ENCODE measurements around the gene SLC29A1. TPM values are rescaled to one million over a fixed set of nuclear protein-coding genes. Genes with fewer than 3 reads are reported as not detected.

The SLC29A1 gene
- total and polyA plus RNA-seq, 9 of the 15 experiments (the other 6 are each of a cell fraction or from before 2014, with no cell fraction given): 18.9 to 170 (median 57.7) TPM

DNA sequence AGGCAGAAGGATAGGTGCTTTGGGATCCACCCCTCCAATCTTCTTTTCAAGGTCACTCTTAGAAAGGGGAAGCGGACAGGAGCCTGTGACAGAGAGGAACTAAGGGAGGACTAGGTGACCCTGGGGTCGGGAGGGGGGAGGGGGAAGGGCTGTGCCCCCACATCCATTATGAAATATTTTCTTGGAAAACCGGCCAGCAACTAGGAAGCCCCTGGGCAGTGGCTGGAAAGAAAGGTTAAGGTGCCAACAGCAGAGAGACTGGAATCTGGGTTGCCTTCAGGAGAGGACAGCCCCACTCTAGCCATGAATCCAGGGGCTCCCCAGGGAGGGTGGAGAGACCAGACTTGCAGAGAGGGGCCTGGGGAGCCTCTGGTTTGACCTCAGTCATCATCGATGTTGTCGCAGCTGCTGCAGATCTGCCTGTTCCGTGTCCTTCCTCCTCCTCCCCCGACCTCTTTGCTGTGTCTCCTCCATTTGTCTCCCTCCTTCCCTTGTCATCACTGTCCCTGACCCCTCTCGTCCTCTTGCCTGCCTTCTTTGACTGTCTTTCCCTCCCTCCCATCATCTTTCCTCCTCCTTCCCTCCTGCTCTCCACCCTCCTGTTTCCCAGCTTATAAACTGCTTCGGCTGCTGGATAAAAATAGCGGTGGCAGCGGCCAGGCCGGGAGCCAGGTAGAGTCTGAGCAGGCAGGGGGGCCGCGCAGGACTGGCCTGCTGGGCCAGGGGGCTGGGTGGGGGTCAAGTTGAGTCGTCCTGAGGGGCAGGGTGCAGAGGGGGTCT, 3.2 kb downstream of the SLC29A1 start (continued):
- TF ChIP-seq SMARCA5 (IDR thresholded peaks at IDR 0.05): no peak
- TF ChIP-seq TEAD1 (CRISPR knock-in tag; IDR thresholded peaks at IDR 0.05): no peak
- no peak for TF ChIP-seq L3MBTL2 (IDR thresholded peaks at IDR 0.05)
- 0 out of 4 replicates have a peak, but pooled peaks of 1 of the 2 experiments have one; percentile 8 for TF ChIP-seq ETV6 (IDR thresholded peaks at IDR 0.05; ENCODE audit: borderline replicate concordance in 1 of 2, low read depth in 2 of 2, low read length in 1 of 2)
- TF ChIP-seq ETV6 (CRISPR knock-in tag; IDR thresholded peaks at IDR 0.05; ENCODE audit: borderline replicate concordance): no peak
- TF ChIP-seq PYGO2 (tag; IDR thresholded peaks at IDR 0.05): no peak
- no peak for TF ChIP-seq LARP7 (IDR thresholded peaks at IDR 0.05)
- TF ChIP-seq, protein P1, sequence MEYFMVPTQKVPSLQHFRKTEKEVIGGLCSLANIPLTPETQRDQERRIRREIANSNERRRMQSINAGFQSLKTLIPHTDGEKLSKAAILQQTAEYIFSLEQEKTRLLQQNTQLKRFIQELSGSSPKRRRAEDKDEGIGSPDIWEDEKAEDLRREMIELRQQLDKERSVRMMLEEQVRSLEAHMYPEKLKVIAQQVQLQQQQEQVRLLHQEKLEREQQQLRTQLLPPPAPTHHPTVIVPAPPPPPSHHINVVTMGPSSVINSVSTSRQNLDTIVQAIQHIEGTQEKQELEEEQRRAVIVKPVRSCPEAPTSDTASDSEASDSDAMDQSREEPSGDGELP (CRISPR knock-in tag; IDR thresholded peaks at IDR 0.05; ENCODE audit: borderline replicate concordance): no peak
- no peak for TF ChIP-seq MCM2 (IDR thresholded peaks at IDR 0.05; ENCODE audit: low read depth)
- TF ChIP-seq ARHGAP35 (IDR thresholded peaks at IDR 0.05; ENCODE audit: partially characterized antibody): peak; percentile 69
- no peak for TF ChIP-seq MTA3 (IDR thresholded peaks at IDR 0.05; ENCODE audit: borderline replicate concordance)
- no peak for TF ChIP-seq CC2D1A (IDR thresholded peaks at IDR 0.05)
- peak; percentile 40 for TF ChIP-seq NCOA4 (IDR thresholded peaks at IDR 0.05; ENCODE audit: partially characterized antibody)
- TF ChIP-seq ADNP (tag; IDR thresholded peaks at IDR 0.05): no peak
- TF ChIP-seq, protein P2, sequence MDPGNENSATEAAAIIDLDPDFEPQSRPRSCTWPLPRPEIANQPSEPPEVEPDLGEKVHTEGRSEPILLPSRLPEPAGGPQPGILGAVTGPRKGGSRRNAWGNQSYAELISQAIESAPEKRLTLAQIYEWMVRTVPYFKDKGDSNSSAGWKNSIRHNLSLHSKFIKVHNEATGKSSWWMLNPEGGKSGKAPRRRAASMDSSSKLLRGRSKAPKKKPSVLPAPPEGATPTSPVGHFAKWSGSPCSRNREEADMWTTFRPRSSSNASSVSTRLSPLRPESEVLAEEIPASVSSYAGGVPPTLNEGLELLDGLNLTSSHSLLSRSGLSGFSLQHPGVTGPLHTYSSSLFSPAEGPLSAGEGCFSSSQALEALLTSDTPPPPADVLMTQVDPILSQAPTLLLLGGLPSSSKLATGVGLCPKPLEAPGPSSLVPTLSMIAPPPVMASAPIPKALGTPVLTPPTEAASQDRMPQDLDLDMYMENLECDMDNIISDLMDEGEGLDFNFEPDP (CRISPR knock-in tag; IDR thresholded peaks at IDR 0.05): no peak
- TF ChIP-seq, protein P3, sequence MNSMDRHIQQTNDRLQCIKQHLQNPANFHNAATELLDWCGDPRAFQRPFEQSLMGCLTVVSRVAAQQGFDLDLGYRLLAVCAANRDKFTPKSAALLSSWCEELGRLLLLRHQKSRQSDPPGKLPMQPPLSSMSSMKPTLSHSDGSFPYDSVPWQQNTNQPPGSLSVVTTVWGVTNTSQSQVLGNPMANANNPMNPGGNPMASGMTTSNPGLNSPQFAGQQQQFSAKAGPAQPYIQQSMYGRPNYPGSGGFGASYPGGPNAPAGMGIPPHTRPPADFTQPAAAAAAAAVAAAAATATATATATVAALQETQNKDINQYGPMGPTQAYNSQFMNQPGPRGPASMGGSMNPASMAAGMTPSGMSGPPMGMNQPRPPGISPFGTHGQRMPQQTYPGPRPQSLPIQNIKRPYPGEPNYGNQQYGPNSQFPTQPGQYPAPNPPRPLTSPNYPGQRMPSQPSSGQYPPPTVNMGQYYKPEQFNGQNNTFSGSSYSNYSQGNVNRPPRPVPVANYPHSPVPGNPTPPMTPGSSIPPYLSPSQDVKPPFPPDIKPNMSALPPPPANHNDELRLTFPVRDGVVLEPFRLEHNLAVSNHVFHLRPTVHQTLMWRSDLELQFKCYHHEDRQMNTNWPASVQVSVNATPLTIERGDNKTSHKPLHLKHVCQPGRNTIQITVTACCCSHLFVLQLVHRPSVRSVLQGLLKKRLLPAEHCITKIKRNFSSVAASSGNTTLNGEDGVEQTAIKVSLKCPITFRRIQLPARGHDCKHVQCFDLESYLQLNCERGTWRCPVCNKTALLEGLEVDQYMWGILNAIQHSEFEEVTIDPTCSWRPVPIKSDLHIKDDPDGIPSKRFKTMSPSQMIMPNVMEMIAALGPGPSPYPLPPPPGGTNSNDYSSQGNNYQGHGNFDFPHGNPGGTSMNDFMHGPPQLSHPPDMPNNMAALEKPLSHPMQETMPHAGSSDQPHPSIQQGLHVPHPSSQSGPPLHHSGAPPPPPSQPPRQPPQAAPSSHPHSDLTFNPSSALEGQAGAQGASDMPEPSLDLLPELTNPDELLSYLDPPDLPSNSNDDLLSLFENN (IDR thresholded peaks at IDR 0.05; ENCODE audit: low read depth in 2 of 2, low read length in 2 of 2): no peak
- TF ChIP-seq, protein P4, sequence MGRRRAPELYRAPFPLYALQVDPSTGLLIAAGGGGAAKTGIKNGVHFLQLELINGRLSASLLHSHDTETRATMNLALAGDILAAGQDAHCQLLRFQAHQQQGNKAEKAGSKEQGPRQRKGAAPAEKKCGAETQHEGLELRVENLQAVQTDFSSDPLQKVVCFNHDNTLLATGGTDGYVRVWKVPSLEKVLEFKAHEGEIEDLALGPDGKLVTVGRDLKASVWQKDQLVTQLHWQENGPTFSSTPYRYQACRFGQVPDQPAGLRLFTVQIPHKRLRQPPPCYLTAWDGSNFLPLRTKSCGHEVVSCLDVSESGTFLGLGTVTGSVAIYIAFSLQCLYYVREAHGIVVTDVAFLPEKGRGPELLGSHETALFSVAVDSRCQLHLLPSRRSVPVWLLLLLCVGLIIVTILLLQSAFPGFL (CRISPR knock-in tag; IDR thresholded peaks at IDR 0.05): no peak
- no peak for TF ChIP-seq ZBTB8A (IDR thresholded peaks at IDR 0.05; ENCODE audit: partially characterized antibody)
- no peak for TF ChIP-seq ZNF76 (CRISPR knock-in tag; IDR thresholded peaks at IDR 0.05; ENCODE audit: borderline replicate concordance)
